GM18519 (cell line): ENCODE results near the gene ERVK3-1.

Experiments used
- ATAC-seq: cut with Tn5 transposase; IDR thresholded peaks from one replicate; pipeline ENCODE4 v1.9.1; 2021; ENCODE audit warnings: mild to moderate bottlenecking, moderate library complexity; ENCODE audit not compliant: unreplicated experiment, low FRiP score

ERVK3-1 gene

DNA sequence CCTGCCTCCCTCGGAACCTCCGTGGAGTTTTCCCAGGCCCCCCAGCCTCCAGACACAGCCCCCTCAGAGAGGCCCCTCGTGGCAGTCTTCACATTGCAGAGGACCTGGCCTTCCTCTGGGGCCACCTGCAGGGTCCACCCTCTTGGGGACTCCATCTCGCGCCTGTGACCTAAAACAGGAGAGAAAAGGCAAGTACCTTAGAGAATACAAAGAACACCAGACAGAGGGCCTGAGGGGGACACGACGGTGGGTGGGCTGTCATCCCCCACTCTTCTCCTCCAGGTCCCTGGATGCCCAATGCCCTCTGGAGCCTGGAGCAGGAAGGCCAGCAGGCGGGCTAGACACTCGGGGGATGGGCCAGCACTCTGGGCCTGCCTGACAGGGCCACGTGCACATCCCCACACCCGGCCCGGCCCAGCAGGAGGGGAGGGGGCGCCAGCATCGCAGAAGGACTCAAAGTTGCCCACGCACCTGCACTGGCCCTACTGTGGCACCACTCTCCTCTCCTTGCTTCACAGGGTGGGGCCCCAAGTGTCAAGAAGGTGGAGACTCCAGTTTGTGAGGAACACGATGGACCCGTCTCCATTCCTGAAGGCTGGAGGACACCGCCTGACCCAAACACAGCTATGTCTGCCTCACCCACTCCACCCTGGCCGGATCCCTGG lies 52.4 kb downstream of the ERVK3-1 start:
- no peak for ATAC-seq

DNA sequence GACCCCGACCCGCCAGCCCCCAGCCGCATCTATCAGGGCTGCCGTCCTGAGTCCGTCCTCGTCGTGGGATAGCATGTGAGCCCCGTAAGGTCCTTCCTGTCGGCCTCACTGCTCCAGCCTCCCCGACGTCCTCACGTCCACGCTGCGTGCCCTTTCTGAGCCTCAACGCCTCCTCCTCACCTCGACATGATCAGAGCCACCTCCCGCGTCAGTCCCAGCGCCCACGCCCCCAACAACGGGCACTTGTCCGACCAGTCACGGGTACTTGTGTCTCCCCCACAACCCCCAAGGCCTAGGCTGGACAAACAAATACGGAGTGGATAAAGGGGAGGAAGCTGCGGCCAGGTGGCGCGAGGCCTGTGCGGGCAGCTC lies 56.7 kb downstream of the ERVK3-1 start:
- no peak for ATAC-seq

DNA sequence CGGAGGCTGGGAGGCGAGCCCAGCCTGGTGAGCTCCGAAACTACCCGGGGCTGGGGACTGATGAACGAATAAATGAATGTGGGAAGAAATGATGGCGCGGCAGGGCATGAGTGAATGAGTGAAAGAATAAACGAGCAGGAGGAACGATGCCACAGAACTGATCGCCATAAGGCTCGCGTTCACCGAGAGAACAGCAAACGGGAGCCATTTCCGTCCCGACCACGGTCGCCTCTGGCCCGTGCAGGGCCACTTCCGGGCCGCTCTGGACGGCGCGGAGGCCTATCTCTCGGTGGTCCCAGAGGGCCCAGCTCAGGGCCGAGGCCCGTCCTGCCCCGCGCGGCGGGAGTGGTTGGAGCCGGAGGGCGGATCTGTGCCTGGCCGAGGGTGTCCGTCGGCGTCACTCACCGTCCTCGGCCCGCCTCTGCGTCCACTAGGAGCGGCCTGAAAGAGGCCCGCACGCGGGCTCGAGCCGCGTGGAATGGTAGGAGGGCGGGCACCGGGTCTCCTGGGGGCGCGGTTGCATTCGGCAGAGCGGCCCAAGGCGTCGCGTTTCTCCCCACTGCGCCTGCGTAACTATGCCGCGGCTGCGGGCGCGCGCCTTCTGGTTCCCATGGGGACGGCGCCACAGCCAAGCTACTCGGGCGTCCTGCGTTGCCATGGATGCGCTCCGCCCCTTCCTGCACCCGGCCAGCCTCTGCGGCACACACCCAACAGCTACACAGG lies 57.3 kb downstream of the ERVK3-1 start, which contains the start of gene ZNF497:
Gene ZNF497 (minus strand): TSS at position 480 of the 723 bp plus-strand sequence. CDS start 5,116 bp downstream, outside the sequence.
- peak; percentile 63 for ATAC-seq

DNA sequence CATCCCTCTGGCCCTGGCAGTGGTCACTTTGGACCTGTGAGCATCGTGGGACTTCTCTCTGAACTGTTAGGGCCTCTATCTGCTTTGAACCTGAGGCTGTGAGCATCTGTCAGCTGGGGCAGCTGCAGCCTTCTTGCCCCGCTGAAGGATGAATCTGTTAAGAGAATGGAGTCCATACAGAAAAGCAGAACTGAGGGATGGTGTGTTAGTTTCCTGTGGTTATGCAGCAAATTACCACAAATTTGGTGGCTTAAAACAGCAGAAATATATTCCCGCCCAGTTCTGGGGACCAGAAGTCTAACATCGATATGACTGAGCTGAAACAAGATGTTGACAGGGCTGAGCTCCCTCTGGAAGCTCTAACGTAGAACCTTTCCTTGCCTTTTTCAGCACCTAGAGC lies 59.0 kb downstream of the ERVK3-1 start:
- ATAC-seq, result no peak
